Astrocyte (in vitro differentiated cells and primary cell): Measurements from ENCODE around the gene RAB36.

ENCODE experiments used
- EZH2 ChIP-seq: IDR thresholded peaks from 2 replicates; pipeline ENCODE4 v1.6.1; 2012; ENCODE audit warnings: mild to moderate bottlenecking, low read length, inconsistent platforms; ENCODE audit not compliant: insufficient read depth
- TF ChIP-seq, protein P1 (sequence below): IDR thresholded peaks from 2 replicates; pipeline ENCODE4 v1.5.1; 2011; ENCODE audit warnings: low read depth, mild to moderate bottlenecking, inconsistent platforms, low read length, moderate library complexity; ENCODE audit not compliant: insufficient read depth

DNA sequence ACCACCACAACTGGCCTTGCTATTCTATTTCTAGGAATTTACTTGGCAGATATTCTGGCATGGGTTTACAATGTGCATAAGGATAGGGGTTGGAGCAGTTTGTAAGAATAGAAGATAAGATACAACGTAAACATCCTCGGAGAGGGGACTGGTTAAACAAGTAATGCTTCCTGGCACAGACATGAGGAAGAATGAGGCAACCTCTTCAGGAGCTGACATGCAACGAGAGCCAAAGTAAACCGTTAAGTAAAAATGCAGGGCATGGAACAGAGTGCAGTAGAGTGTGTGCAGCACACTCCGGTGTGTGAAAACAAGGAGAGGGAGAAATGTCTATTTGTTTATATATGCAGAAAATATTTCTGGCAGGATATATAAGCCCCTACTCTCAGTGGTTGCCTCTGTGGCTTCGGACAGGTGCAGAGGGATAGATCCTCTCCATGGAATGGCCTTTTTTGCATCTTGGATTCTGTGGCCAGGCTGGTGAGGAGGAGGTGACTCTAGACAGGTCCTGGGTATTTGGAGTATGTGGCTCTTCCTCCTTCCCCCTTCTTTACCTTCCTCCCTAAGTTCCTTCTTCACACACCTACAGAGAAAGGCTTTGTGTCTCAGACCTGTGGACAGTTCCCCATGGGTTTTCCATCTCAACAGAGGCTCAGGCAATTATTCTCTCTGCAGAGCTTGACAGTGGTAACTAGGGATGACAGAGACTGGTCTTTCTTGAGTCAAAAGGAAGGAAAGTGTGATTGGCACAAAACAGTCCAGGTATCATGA lies 2.5 kb downstream of the RAB36 start:
- TF ChIP-seq, protein P1, sequence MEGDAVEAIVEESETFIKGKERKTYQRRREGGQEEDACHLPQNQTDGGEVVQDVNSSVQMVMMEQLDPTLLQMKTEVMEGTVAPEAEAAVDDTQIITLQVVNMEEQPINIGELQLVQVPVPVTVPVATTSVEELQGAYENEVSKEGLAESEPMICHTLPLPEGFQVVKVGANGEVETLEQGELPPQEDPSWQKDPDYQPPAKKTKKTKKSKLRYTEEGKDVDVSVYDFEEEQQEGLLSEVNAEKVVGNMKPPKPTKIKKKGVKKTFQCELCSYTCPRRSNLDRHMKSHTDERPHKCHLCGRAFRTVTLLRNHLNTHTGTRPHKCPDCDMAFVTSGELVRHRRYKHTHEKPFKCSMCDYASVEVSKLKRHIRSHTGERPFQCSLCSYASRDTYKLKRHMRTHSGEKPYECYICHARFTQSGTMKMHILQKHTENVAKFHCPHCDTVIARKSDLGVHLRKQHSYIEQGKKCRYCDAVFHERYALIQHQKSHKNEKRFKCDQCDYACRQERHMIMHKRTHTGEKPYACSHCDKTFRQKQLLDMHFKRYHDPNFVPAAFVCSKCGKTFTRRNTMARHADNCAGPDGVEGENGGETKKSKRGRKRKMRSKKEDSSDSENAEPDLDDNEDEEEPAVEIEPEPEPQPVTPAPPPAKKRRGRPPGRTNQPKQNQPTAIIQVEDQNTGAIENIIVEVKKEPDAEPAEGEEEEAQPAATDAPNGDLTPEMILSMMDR = no peak
- TF ChIP-seq EZH2 = no peak
